Measurements from ENCODE around the gene PARVG.

The PARVG gene

GRCh38 chr22:44133161-44133560, 47.6 kb upstream of the PARVG start:
- H3K23ac ChIP-seq (ENCODE audit: low read depth, low read length, poor library complexity) = no peak overlapping the region
- H3K4me2 ChIP-seq (ENCODE audit: insufficient read depth, low read length, poor library complexity, severe bottlenecking) = no peak overlapping the region
- no peak overlapping the region for H2BK12ac ChIP-seq (ENCODE audit: low read length)
- H3K18ac ChIP-seq (ENCODE audit: low read length) = no peak overlapping the region
- no peak overlapping the region for H3K4me3 ChIP-seq (ENCODE audit: low read length in 2 of 2)
- H3K9me3 ChIP-seq (replicated peaks in 1 of 2; ENCODE audit: control insufficient read depth in 2 of 2, insufficient read depth in 1 of 2, low read depth in 1 of 2, low read length in 2 of 2) = peaks cover 6 to 11% of the 10 kb centered on the region in 2 donors
- no peak overlapping the region for H3K27ac ChIP-seq (replicated peaks; ENCODE audit: low read length)
- H3K27me3 ChIP-seq (ENCODE audit: control insufficient read depth in 3 of 3, insufficient read depth in 3 of 3, low read depth in 1 of 3, low read length in 3 of 3) = no peaks in the 10 kb centered on the region
- H3K4me1 ChIP-seq (ENCODE audit: control insufficient read depth in 2 of 2, insufficient read depth in 1 of 2, low read depth in 1 of 2, low read length in 2 of 2) = peaks cover 4 to 8% of the 10 kb centered on the region in 2 donors
- H2BK15ac ChIP-seq (ENCODE audit: low read length) = no peak overlapping the region
- no peak overlapping the region for H4K91ac ChIP-seq (ENCODE audit: low read depth, low read length, poor library complexity)
- H4K8ac ChIP-seq (ENCODE audit: low read depth, low read length) = no peak overlapping the region
- no peak overlapping the region for H2AK5ac ChIP-seq (ENCODE audit: low read depth, low read length)
- no peak overlapping the region for H2AFZ ChIP-seq (ENCODE audit: low read length)
- no peak overlapping the region for H3K9ac ChIP-seq (ENCODE audit: low read depth, low read length, poor library complexity)
- H3K4ac ChIP-seq (ENCODE audit: low read length) = no peak overlapping the region
- WGBS, 2 donors (ENCODE audit: extremely low coverage in 2 of 2, insufficient read length in 2 of 2, insufficient replicate concordance in 1 of 2) = no CpG with 5 or more reads among the region's 6 CpGs
- H2BK5ac ChIP-seq (ENCODE audit: low read length) = no peak overlapping the region
- DNase-seq (ENCODE audit: low spot score) = no peak
- H2BK120ac ChIP-seq (ENCODE audit: low read depth, low read length) = no peak overlapping the region
- H3K36me3 ChIP-seq (replicated peaks in 1 of 2; ENCODE audit: control insufficient read depth in 2 of 2, insufficient read depth in 2 of 2, low read length in 2 of 2) = no peaks in the 10 kb centered on the region
- H3K79me1 ChIP-seq (ENCODE audit: low read depth, low read length) = no peaks in the 10 kb centered on the region
- no peak overlapping the region for H3K14ac ChIP-seq (ENCODE audit: low read length)

DNA sequence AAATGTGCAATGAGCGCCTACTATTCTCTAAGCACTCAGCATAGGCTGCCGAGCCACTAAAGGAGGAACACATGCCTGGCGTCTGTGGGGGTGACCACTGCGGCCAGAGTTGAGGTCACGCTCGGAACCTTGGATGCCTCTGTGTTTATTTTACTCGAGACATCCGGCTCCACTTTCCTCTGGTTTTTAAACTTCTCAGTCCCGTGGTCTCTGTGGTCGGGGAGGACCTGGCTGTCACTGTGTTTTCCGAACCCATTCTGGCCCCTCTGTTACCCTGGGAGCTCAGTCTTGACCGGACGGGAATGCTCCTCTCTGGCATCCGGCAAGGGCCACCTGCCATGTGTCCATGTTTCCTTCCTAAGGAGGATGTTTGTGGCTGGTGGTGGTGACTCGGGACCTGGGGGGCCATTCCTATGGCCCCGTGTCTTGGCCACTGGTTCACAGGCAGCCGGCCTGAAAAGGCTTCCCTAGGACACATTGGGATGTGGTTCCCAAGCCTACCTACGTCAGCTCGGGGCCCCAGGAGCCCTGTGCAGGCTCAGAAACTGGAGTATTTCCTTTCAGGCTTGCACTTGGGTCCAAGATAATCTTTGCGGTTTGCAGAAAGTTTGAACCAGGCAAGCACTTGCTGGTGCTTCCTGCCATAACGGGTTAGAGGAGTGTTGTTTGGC, 46.7 kb upstream of the PARVG start:
- H3K9ac ChIP-seq (ENCODE audit: low read depth, low read length, poor library complexity) = no peak overlapping the region
- no peak overlapping the region for H4K8ac ChIP-seq (ENCODE audit: low read depth, low read length)
- H4K91ac ChIP-seq (ENCODE audit: low read depth, low read length, poor library complexity) = no peak overlapping the region
- H2BK5ac ChIP-seq (ENCODE audit: low read length) = no peak overlapping the region
- H3K4ac ChIP-seq (ENCODE audit: low read length) = no peak overlapping the region
- no peak overlapping the region for H2BK120ac ChIP-seq (ENCODE audit: low read depth, low read length)
- peaks cover 4 to 8% of the 10 kb centered on the region in 2 donors for H3K4me1 ChIP-seq (ENCODE audit: control insufficient read depth in 2 of 2, insufficient read depth in 1 of 2, low read depth in 1 of 2, low read length in 2 of 2)
- H3K27me3 ChIP-seq (ENCODE audit: control insufficient read depth in 3 of 3, insufficient read depth in 3 of 3, low read depth in 1 of 3, low read length in 3 of 3) = no peaks in the 10 kb centered on the region
- WGBS, 2 donors (ENCODE audit: extremely low coverage in 2 of 2, insufficient read length in 2 of 2, insufficient replicate concordance in 1 of 2) = no CpG with 5 or more reads among the region's 21 CpGs
- H3K14ac ChIP-seq (ENCODE audit: low read length) = no peak overlapping the region
- H3K9me3 ChIP-seq (replicated peaks in 1 of 2; ENCODE audit: control insufficient read depth in 2 of 2, insufficient read depth in 1 of 2, low read depth in 1 of 2, low read length in 2 of 2) = peaks cover 6 to 11% of the 10 kb centered on the region in 2 donors
- H3K4me3 ChIP-seq (ENCODE audit: low read length in 2 of 2) = no peak overlapping the region
- no peak for DNase-seq (ENCODE audit: low spot score)
- H3K36me3 ChIP-seq (replicated peaks in 1 of 2; ENCODE audit: control insufficient read depth in 2 of 2, insufficient read depth in 2 of 2, low read length in 2 of 2) = no peaks in the 10 kb centered on the region
- H3K27ac ChIP-seq (replicated peaks; ENCODE audit: low read length) = no peak overlapping the region
- no peak overlapping the region for H3K23ac ChIP-seq (ENCODE audit: low read depth, low read length, poor library complexity)
- no peak overlapping the region for H3K4me2 ChIP-seq (ENCODE audit: insufficient read depth, low read length, poor library complexity, severe bottlenecking)
- peak overlapping the region; percentile 26 for H2AFZ ChIP-seq (ENCODE audit: low read length)
- H3K18ac ChIP-seq (ENCODE audit: low read length) = peak overlapping the region; percentile 18
- peak overlapping the region; percentile 13 for H2BK15ac ChIP-seq (ENCODE audit: low read length)
- peak overlapping the region; percentile 21 for H2AK5ac ChIP-seq (ENCODE audit: low read depth, low read length)
- no peaks in the 10 kb centered on the region for H3K79me1 ChIP-seq (ENCODE audit: low read depth, low read length)
- no peak overlapping the region for H2BK12ac ChIP-seq (ENCODE audit: low read length)

- H3K79me1 ChIP-seq (ENCODE audit: low read depth, low read length) = no peaks in the 10 kb centered on the region
- no peaks in the 10 kb centered on the region for H3K27me3 ChIP-seq (ENCODE audit: control insufficient read depth in 3 of 3, insufficient read depth in 3 of 3, low read depth in 1 of 3, low read length in 3 of 3)
- DNase-seq (ENCODE audit: low spot score) = no peak
- H3K14ac ChIP-seq (ENCODE audit: low read length) = no peak overlapping the region
- H3K4me3 ChIP-seq (ENCODE audit: low read length in 2 of 2) = no peak overlapping the region
- no peak overlapping the region for H4K91ac ChIP-seq (ENCODE audit: low read depth, low read length, poor library complexity)
- no peak overlapping the region for H3K18ac ChIP-seq (ENCODE audit: low read length)
- H2BK12ac ChIP-seq (ENCODE audit: low read length) = no peak overlapping the region
- H3K27ac ChIP-seq (replicated peaks; ENCODE audit: low read length) = no peak overlapping the region
- peaks cover 6 to 11% of the 10 kb centered on the region in 2 donors for H3K9me3 ChIP-seq (replicated peaks in 1 of 2; ENCODE audit: control insufficient read depth in 2 of 2, insufficient read depth in 1 of 2, low read depth in 1 of 2, low read length in 2 of 2)
- peaks cover 0 to 6% of the 10 kb centered on the region in 2 donors for H3K4me1 ChIP-seq (ENCODE audit: control insufficient read depth in 2 of 2, insufficient read depth in 1 of 2, low read depth in 1 of 2, low read length in 2 of 2)
- no peak overlapping the region for H4K8ac ChIP-seq (ENCODE audit: low read depth, low read length)
- H3K23ac ChIP-seq (ENCODE audit: low read depth, low read length, poor library complexity) = no peak overlapping the region
- H2BK5ac ChIP-seq (ENCODE audit: low read length) = no peak overlapping the region
- no peak overlapping the region for H2BK15ac ChIP-seq (ENCODE audit: low read length)
- H2AFZ ChIP-seq (ENCODE audit: low read length) = no peak overlapping the region
- WGBS, 2 donors (ENCODE audit: extremely low coverage in 2 of 2, insufficient read length in 2 of 2, insufficient replicate concordance in 1 of 2) = no CpG with 5 or more reads among the region's 8 CpGs
- H2BK120ac ChIP-seq (ENCODE audit: low read depth, low read length) = no peak overlapping the region
- no peak overlapping the region for H2AK5ac ChIP-seq (ENCODE audit: low read depth, low read length)
- no peak overlapping the region for H3K4me2 ChIP-seq (ENCODE audit: insufficient read depth, low read length, poor library complexity, severe bottlenecking)
- no peaks in the 10 kb centered on the region for H3K36me3 ChIP-seq (replicated peaks in 1 of 2; ENCODE audit: control insufficient read depth in 2 of 2, insufficient read depth in 2 of 2, low read length in 2 of 2)
- no peak overlapping the region for H3K9ac ChIP-seq (ENCODE audit: low read depth, low read length, poor library complexity)
- H3K4ac ChIP-seq (ENCODE audit: low read length) = no peak overlapping the region
These were observed 44.6 kb upstream of the PARVG start for GRCh38 chr22:44136112-44136511.

DNA sequence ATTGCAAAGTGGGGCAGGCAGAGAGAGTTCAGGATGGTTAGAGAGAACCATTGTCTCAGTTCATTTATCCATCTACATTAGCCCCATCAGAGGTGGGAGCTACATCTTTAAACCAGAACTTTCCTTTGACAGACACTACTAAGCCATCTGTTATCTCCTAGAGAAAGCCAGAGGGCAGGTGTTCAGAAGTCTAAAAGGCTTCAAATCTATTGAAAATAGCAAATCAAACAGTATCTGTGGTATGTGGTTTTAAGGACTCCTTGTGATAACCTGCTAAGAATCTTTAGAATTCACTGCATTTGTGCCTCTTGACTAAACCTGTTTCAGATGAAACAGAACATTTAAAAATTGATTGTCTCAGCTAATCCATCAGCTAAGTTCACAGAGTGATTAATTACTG, 43.9 kb upstream of the PARVG start:
- Histone ChIP-seq H4K8ac (ENCODE audit: low read depth, low read length) (no peak overlapping the region), H2BK15ac (ENCODE audit: low read length) (no peak overlapping the region), H3K14ac (ENCODE audit: low read length) (no peak overlapping the region), H3K18ac (ENCODE audit: low read length) (no peak overlapping the region), H3K36me3 (replicated peaks in 1 of 2; ENCODE audit: control insufficient read depth in 2 of 2, insufficient read depth in 2 of 2, low read length in 2 of 2) (no peaks in the 10 kb centered on the region), H2BK12ac (ENCODE audit: low read length) (no peak overlapping the region), H3K27me3 (ENCODE audit: control insufficient read depth in 3 of 3, insufficient read depth in 3 of 3, low read depth in 1 of 3, low read length in 3 of 3) (no peaks in the 10 kb centered on the region), H3K4me1 (ENCODE audit: control insufficient read depth in 2 of 2, insufficient read depth in 1 of 2, low read depth in 1 of 2, low read length in 2 of 2) (peaks cover 0 to 6% of the 10 kb centered on the region in 2 donors), H4K91ac (ENCODE audit: low read depth, low read length, poor library complexity) (no peak overlapping the region), H3K27ac (replicated peaks; ENCODE audit: low read length) (no peak overlapping the region), H3K9me3 (replicated peaks in 1 of 2; ENCODE audit: control insufficient read depth in 2 of 2, insufficient read depth in 1 of 2, low read depth in 1 of 2, low read length in 2 of 2) (peaks cover 6 to 11% of the 10 kb centered on the region in 2 donors), H3K23ac (ENCODE audit: low read depth, low read length, poor library complexity) (no peak overlapping the region), H3K9ac (ENCODE audit: low read depth, low read length, poor library complexity) (no peak overlapping the region), H2BK120ac (ENCODE audit: low read depth, low read length) (no peak overlapping the region), H2BK5ac (ENCODE audit: low read length) (no peak overlapping the region), H3K4me2 (ENCODE audit: insufficient read depth, low read length, poor library complexity, severe bottlenecking) (no peak overlapping the region), H3K4ac (ENCODE audit: low read length) (no peak overlapping the region), H3K4me3 (ENCODE audit: low read length in 2 of 2) (no peak overlapping the region), H3K79me1 (ENCODE audit: low read depth, low read length) (no peaks in the 10 kb centered on the region), H2AK5ac (ENCODE audit: low read depth, low read length) (no peak overlapping the region), H2AFZ (ENCODE audit: low read length) (no peak overlapping the region)
- no peak for DNase-seq (ENCODE audit: low spot score)

Data from neuronal stem cell (in vitro differentiated cells).